Mesenchymal stem cell (in vitro differentiated cells and primary cell): ENCODE results near the gene SRPK2.

Experiments
- DNase-seq: peaks from one replicate; pipeline ENCODE4 v3.0.0-alpha.2; 2013
- H2AFZ ChIP-seq: one replicate; pipeline ENCODE4 v1.6.1; 2013; ENCODE audit warnings: low read depth, mild to moderate bottlenecking, control low read depth, inconsistent platforms, low read length, moderate library complexity
- H2AK5ac ChIP-seq: 2 replicates; pipeline ENCODE4 v1.6.1; 2013; ENCODE audit warnings: low read length, moderate library complexity, mild to moderate bottlenecking, inconsistent platforms; ENCODE audit not compliant: severe bottlenecking
- H2BK120ac ChIP-seq: one replicate; pipeline ENCODE4 v1.6.1; 2013; ENCODE audit warnings: low read depth, mild to moderate bottlenecking, inconsistent platforms, low read length, moderate library complexity
- H2BK12ac ChIP-seq, 2 experiments: one replicate each; pipeline ENCODE4 v1.6.1; 2013; ENCODE audit warnings: inconsistent platforms in 2 of 2, low read length in 2 of 2, mild to moderate bottlenecking in 2 of 2, moderate library complexity in 2 of 2, control low read depth in 1 of 2
- H2BK15ac ChIP-seq: one replicate; pipeline ENCODE4 v1.6.1; 2013; ENCODE audit warnings: mild to moderate bottlenecking, low read depth, inconsistent platforms; ENCODE audit not compliant: poor library complexity, severe bottlenecking
- H2BK5ac ChIP-seq: 2 replicates; pipeline ENCODE4 v1.6.1; 2013; ENCODE audit warnings: low read depth, mild to moderate bottlenecking, low read length, control low read depth, inconsistent platforms; ENCODE audit not compliant: poor library complexity, severe bottlenecking
- H3K14ac ChIP-seq, 2 experiments: one replicate each; pipeline ENCODE4 v1.6.1; 2013; ENCODE audit warnings: inconsistent platforms in 2 of 2, low read length in 2 of 2, control low read depth in 1 of 2, mild to moderate bottlenecking in 1 of 2, moderate library complexity in 1 of 2
- H3K18ac ChIP-seq, 2 experiments: one replicate each; pipeline ENCODE4 v1.6.1; 2013; ENCODE audit warnings: inconsistent platforms in 2 of 2, low read length in 2 of 2, control low read depth in 1 of 2, low read depth in 1 of 2, mild to moderate bottlenecking in 1 of 2
- H3K23ac ChIP-seq, 2 experiments: one replicate each; pipeline ENCODE4 v1.6.1; 2013; ENCODE audit warnings: inconsistent platforms in 2 of 2, low read length in 2 of 2, mild to moderate bottlenecking in 2 of 2, moderate library complexity in 2 of 2, control low read depth in 1 of 2
- H3K27ac ChIP-seq: 2 replicates; pipeline ENCODE4 v1.5.1; 2013; ENCODE audit warnings: mild to moderate bottlenecking, moderate library complexity, low read length, control low read depth, inconsistent platforms; ENCODE audit not compliant: poor library complexity, severe bottlenecking
- H3K27me3 ChIP-seq, 2 experiments: 2 replicates each; pipeline versions ENCODE4 v1.6.1 to v1.7.0; 2013; ENCODE audit warnings: low read length in 2 of 2, mild to moderate bottlenecking in 2 of 2, moderate library complexity in 2 of 2, control low read depth in 1 of 2, inconsistent platforms in 1 of 2; ENCODE audit not compliant: control insufficient read depth in 1 of 2, insufficient read depth in 1 of 2
- H3K36me3 ChIP-seq, 2 experiments: 2 replicates each; pipeline versions ENCODE4 v1.6.1 to v1.7.0; 2013; ENCODE audit warnings: low read length in 2 of 2, control low read depth in 1 of 2, inconsistent platforms in 1 of 2, low read depth in 1 of 2, mild to moderate bottlenecking in 1 of 2; ENCODE audit not compliant: insufficient read depth in 2 of 2, control insufficient read depth in 1 of 2
- H3K4ac ChIP-seq, 2 experiments: one replicate each; pipeline ENCODE4 v1.6.1; 2013; ENCODE audit warnings: inconsistent platforms in 2 of 2, low read length in 2 of 2, mild to moderate bottlenecking in 2 of 2, moderate library complexity in 2 of 2, control low read depth in 1 of 2, low read depth in 1 of 2
- H3K4me1 ChIP-seq: 2 replicates; pipeline ENCODE4 v1.6.1; 2013; ENCODE audit warnings: low read depth, low read length, control low read depth; ENCODE audit not compliant: control insufficient read depth, insufficient read depth
- H3K4me2 ChIP-seq: 2 replicates; pipeline ENCODE4 v1.6.1; 2013; ENCODE audit warnings: low read length, mild to moderate bottlenecking, inconsistent platforms; ENCODE audit not compliant: poor library complexity, severe bottlenecking
- H3K4me3 ChIP-seq, 2 experiments: 2 replicates each; pipeline versions ENCODE4 v1.5.1 to v1.7.0; 2013; ENCODE audit warnings: low read length in 2 of 2, mild to moderate bottlenecking in 2 of 2, control low read depth in 1 of 2, low read depth in 1 of 2; ENCODE audit not compliant: insufficient read depth in 1 of 2
- H3K79me1 ChIP-seq: replicated peaks from 2 replicates; pipeline ENCODE4 v1.6.1; 2013; ENCODE audit warnings: mild to moderate bottlenecking, control low read depth, low read length, inconsistent platforms; ENCODE audit not compliant: poor library complexity, severe bottlenecking
- H3K9ac ChIP-seq: 2 replicates; pipeline ENCODE4 v1.7.0; 2013; ENCODE audit warnings: mild to moderate bottlenecking, low read length, moderate library complexity
- H3K9me3 ChIP-seq: 2 replicates; pipeline ENCODE4 v1.7.0; 2013; ENCODE audit warnings: mild to moderate bottlenecking, low read length; ENCODE audit not compliant: control insufficient read depth
- H4K8ac ChIP-seq: one replicate; pipeline ENCODE4 v1.6.1; 2013; ENCODE audit warnings: inconsistent platforms, mild to moderate bottlenecking, low read length, moderate library complexity
- H4K91ac ChIP-seq: one replicate; pipeline ENCODE4 v1.6.1; 2013; ENCODE audit warnings: mild to moderate bottlenecking, low read length, inconsistent platforms
- WGBS: methylation state at CpG from one replicate; pipeline ENCODE4 v1.1.7; 2013; ENCODE audit warnings: mixed read lengths; 5-methylcytosine and 5-hydroxymethylcytosine counted together

The SRPK2 gene

DNA sequence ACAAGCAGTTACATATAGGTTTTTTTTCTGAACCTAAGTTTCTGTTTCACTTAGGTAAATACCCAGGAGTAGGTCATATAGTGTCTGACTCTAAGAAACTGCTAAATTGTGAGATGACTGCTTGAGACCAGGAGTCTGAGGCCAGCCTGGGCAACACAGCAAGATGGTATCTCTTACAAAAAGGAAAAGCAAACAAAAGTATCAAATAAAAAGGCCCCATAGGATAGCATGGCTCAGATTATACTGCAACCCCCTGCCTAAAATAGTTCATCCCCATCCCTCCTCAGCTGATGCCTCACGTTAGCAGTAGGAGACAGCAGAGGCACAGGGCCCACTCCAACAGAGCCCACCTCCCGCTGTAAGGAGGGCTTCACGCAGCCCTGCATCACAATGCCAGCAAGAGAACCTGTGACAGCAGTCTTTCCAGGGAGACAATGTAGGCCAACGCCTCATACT, 90.3 kb downstream of the SRPK2 start:
- Histone ChIP-seq H4K8ac (no peak overlapping the region), H2AFZ (no peak overlapping the region), H3K27me3 (no peaks in the 10 kb centered on the region), H3K14ac (peak overlapping the region in 1 of 2 experiments; percentile 13), H3K4ac (no peak overlapping the region), H3K27ac (no peak overlapping the region), H2BK15ac (no peak overlapping the region), H2BK12ac (no peak overlapping the region), H3K4me3 (no peak overlapping the region), H3K23ac (no peak overlapping the region), H2AK5ac (no peak overlapping the region), H3K9me3 (no peaks in the 10 kb centered on the region), H3K79me1 (peaks cover 16% of the 10 kb centered on the region), H2BK5ac (no peak overlapping the region), H3K4me1 (peaks cover 2% of the 10 kb centered on the region), H3K9ac (no peak overlapping the region), H3K18ac (no peak overlapping the region), H3K36me3 (peaks cover 0 to 4% of the 10 kb centered on the region in 2 experiments), H4K91ac (no peak overlapping the region), H2BK120ac (no peak overlapping the region), H3K4me2 (no peak overlapping the region)
- DNase-seq, result no peak
- 86% methylated on average over 4 of the region's 4 CpGs for WGBS

DNA sequence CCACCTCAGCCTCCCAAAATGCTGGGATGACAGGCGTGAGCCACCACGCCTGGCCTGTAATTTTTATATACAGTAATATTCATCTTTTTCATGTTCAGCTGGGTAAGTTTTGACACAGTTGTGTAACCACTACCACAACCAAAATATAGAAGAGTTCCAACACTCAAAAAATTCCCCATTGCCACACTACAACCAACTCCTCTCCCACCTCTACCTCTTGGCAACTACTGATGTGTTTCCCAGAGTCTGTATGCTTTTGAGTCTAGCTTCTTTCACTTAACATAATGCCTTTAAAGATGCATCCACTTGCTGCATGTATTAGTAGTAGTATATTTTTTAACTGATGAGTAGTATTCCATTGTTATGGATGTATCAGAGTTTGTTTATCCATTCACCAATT, 90.7 kb downstream of the SRPK2 start:
- H3K9ac ChIP-seq, result no peak overlapping the region
- H2BK5ac ChIP-seq, result no peak overlapping the region
- no peak for DNase-seq
- no peak overlapping the region for H2BK12ac ChIP-seq
- peaks cover 0 to 4% of the 10 kb centered on the region in 2 experiments for H3K36me3 ChIP-seq
- H3K27ac ChIP-seq, result no peak overlapping the region
- peaks cover 2% of the 10 kb centered on the region for H3K4me1 ChIP-seq
- H2AFZ ChIP-seq, result no peak overlapping the region
- peaks cover 19% of the 10 kb centered on the region for H3K79me1 ChIP-seq
- no peak overlapping the region for H3K4ac ChIP-seq
- H3K9me3 ChIP-seq, result no peaks in the 10 kb centered on the region
- H2BK15ac ChIP-seq, result no peak overlapping the region
- H3K23ac ChIP-seq, result no peak overlapping the region
- H4K91ac ChIP-seq, result no peak overlapping the region
- H3K18ac ChIP-seq, result no peak overlapping the region
- H3K14ac ChIP-seq, result no peak overlapping the region
- no peak overlapping the region for H3K4me2 ChIP-seq
- H2BK120ac ChIP-seq, result no peak overlapping the region
- no peaks in the 10 kb centered on the region for H3K27me3 ChIP-seq
- WGBS, result no CpG with 5 or more reads among the region's 2 CpGs
- no peak overlapping the region for H2AK5ac ChIP-seq
- H3K4me3 ChIP-seq, result no peak overlapping the region
- H4K8ac ChIP-seq, result no peak overlapping the region

DNA sequence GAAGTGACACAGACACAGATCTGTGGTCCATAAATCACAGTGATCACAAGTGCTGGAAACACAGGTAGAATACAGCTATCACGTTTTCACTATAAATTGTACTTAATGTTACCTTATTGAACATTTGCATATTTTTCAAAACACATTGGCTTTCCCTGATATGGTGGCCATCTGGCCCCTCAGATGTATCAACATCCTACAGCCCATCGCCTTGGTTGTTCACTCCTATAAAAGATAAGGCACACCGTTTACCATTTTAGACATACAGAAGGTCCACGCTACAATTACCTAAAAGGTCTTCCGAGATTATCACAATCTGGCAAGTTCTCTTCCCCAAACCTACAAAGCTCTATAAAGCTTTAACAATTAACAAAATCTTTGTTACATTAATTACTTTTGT, 91.4 kb downstream of the SRPK2 start:
- Histone ChIP-seq H3K79me1 (peaks cover 21% of the 10 kb centered on the region), H3K23ac (no peak overlapping the region), H3K4me1 (peaks cover 2% of the 10 kb centered on the region), H3K18ac (no peak overlapping the region), H4K91ac (no peak overlapping the region), H3K27ac (no peak overlapping the region), H3K9me3 (no peaks in the 10 kb centered on the region), H4K8ac (no peak overlapping the region), H3K4me3 (no peak overlapping the region), H2AFZ (no peak overlapping the region), H3K4me2 (no peak overlapping the region), H2BK12ac (no peak overlapping the region), H2BK120ac (no peak overlapping the region), H2AK5ac (no peak overlapping the region), H3K4ac (no peak overlapping the region), H2BK15ac (no peak overlapping the region), H2BK5ac (no peak overlapping the region), H3K27me3 (no peaks in the 10 kb centered on the region), H3K14ac (no peak overlapping the region), H3K9ac (no peak overlapping the region), H3K36me3 (peaks cover 0 to 4% of the 10 kb centered on the region in 2 experiments)
- no peak for DNase-seq
- WGBS, result 94% methylated on average over 5 of the region's 5 CpGs

DNA sequence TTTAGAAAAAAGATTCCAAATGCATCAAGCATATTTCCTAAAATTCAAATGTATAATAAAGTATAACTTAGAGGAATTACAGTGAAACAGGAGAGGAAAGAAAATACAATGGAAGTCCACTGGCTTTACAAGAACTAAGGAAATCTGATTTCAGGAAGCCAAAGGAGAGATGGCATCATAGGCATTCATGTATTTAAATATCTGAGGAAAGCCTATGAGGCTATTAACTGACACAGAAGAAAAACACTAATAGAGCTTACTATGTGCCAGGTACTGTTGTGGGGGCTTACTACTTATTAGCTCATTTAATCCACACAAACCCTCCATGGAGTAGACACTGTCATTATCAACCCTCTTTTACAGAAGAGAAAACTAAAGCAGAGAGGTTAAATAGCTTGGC, 92.2 kb downstream of the SRPK2 start:
- no peak overlapping the region for H2AFZ ChIP-seq

More for the DNA sequence above, 92.2 kb downstream of the SRPK2 start:
- peaks cover 0 to 4% of the 10 kb centered on the region in 2 experiments for H3K36me3 ChIP-seq
- no peaks in the 10 kb centered on the region for H3K9me3 ChIP-seq
- no peak overlapping the region for H3K4ac ChIP-seq
- H3K14ac ChIP-seq, result no peak overlapping the region
- H3K18ac ChIP-seq, result no peak overlapping the region
- H3K4me2 ChIP-seq, result no peak overlapping the region
- H3K27me3 ChIP-seq, result no peaks in the 10 kb centered on the region
- H3K79me1 ChIP-seq, result peaks cover 23% of the 10 kb centered on the region
- peaks cover 2% of the 10 kb centered on the region for H3K4me1 ChIP-seq
- H2BK15ac ChIP-seq, result no peak overlapping the region
- H2BK5ac ChIP-seq, result no peak overlapping the region
- H3K9ac ChIP-seq, result no peak overlapping the region
- H2BK120ac ChIP-seq, result no peak overlapping the region
- H2BK12ac ChIP-seq, result no peak overlapping the region
- H2AK5ac ChIP-seq, result no peak overlapping the region
- no peak for DNase-seq
- H3K27ac ChIP-seq, result no peak overlapping the region
- H3K4me3 ChIP-seq, result no peak overlapping the region
- no peak overlapping the region for H4K8ac ChIP-seq
- H4K91ac ChIP-seq, result no peak overlapping the region
- H3K23ac ChIP-seq, result no peak overlapping the region
